Left ventricle myocardium superior (tissue), 1 donor: Measurements from ENCODE around the gene DLG2. TPM values are rescaled to one million over a fixed set of nuclear protein-coding genes. Genes with fewer than 3 reads are reported as not detected.
"Not testable (repeated sequence)": the region's sequence is repeated elsewhere in the genome, so short reads cannot be mapped to it uniquely, and the experiment has no call there.

ENCODE experiments used
- ATAC-seq: fragments of 200-7000 bp; cut with Tn5 transposase; one replicate; pipeline ENCODE4 v1.9.1; 2020; ENCODE audit warnings: mild to moderate bottlenecking, moderate library complexity
- DNase-seq: peaks from one replicate; pipeline ENCODE4 v3.0.0-alpha.2; 2020
- intact Hi-C: fragments of 100-400 bp; cut with micrococcal nuclease; formaldehyde crosslinking; loops from one replicate; pipeline ENCODE4 v1.11.0; 2022
- total RNA-seq: library from RNA; stranded (reverse); fragmentation: NEBNext Ultra II Directional; extraction: Animal tissue kit (Norgen Biotek cat#: 25700); gene quantifications from one replicate; pipeline ENCODE4 v1.2.1, GENCODE V29; 2021
- donor health status: DM: no; HTN: yes; CAD: no; lungs with severe emphysema.

The DLG2 gene
- total RNA-seq, 1 donor from 2014 or later: 5.7 TPM

- DNase-seq (no peak), ATAC-seq (no peak)
- intact Hi-C loops: no loop called here
Measured at GRCh38 chr11:83639995-83640758, 1987.0 kb downstream of the DLG2 start.

GRCh38 chr11:83635166-83635565 lies 1992.0 kb downstream of the DLG2 start:
- ATAC-seq: no peak

GRCh38 chr11:83630211-83630610 lies 1996.9 kb downstream of the DLG2 start:
- intact Hi-C loops: no loop called here
- DNase-seq (no peak), ATAC-seq (no peak)

More at GRCh38 chr11:83635166-83635565, 1992.0 kb downstream of the DLG2 start:
- intact Hi-C loops: no loop called here
- DNase-seq: no peak

GRCh38 chr11:83629775-83630174 lies 1997.4 kb downstream of the DLG2 start:
- DNase-seq (no peak), ATAC-seq (no peak)
- intact Hi-C loops: no loop called here

GRCh38 chr11:83628622-83629355 lies 1998.4 kb downstream of the DLG2 start:
- DNase-seq (no peak), ATAC-seq (no peak)

GRCh38 chr11:83625336-83625735 lies 2001.8 kb downstream of the DLG2 start:
- ATAC-seq (no peak), DNase-seq (no peak)
- intact Hi-C loops: no loop called here

More at GRCh38 chr11:83628622-83629355, 1998.4 kb downstream of the DLG2 start:
- intact Hi-C loops: no loop called here

GRCh38 chr11:83617671-83618070 lies 2009.5 kb downstream of the DLG2 start:
- intact Hi-C loops: no loop called here
- DNase-seq (no peak), ATAC-seq (no peak)

- DNase-seq: no peak
- intact Hi-C loops: no loop called here
- no peak for ATAC-seq
Measured at GRCh38 chr11:83613767-83614121, 2013.4 kb downstream of the DLG2 start.

- ATAC-seq (no peak), DNase-seq (no peak)
Measured at GRCh38 chr11:83612891-83613766, 2014.0 kb downstream of the DLG2 start.

GRCh38 chr11:83611600-83611999 lies 2015.5 kb downstream of the DLG2 start:
- ATAC-seq (no peak), DNase-seq (no peak)
- intact Hi-C loops: no loop called here

More at GRCh38 chr11:83612891-83613766, 2014.0 kb downstream of the DLG2 start:
- intact Hi-C loops: no loop called here

- DNase-seq: no peak
- intact Hi-C loops: no loop called here
- ATAC-seq: no peak
Measured at GRCh38 chr11:83611031-83611430, 2016.1 kb downstream of the DLG2 start.

GRCh38 chr11:83609191-83609590 lies 2018.0 kb downstream of the DLG2 start:
- intact Hi-C loops: no loop called here
- DNase-seq: no peak
- no peak for ATAC-seq

GRCh38 chr11:83608571-83608970 lies 2018.6 kb downstream of the DLG2 start:
- intact Hi-C loops: no loop called here
- ATAC-seq (no peak), DNase-seq (no peak)

GRCh38 chr11:83601914-83602527 lies 2025.1 kb downstream of the DLG2 start:
- ATAC-seq (no peak), DNase-seq (no peak)
- intact Hi-C loops: no loop called here

GRCh38 chr11:83601201-83601913 lies 2025.8 kb downstream of the DLG2 start:
- intact Hi-C loops: no loop called here
- DNase-seq: no peak
- no peak for ATAC-seq

GRCh38 chr11:83600661-83601060 lies 2026.5 kb downstream of the DLG2 start:
- no peak for ATAC-seq
- no peak for DNase-seq
- intact Hi-C loops: no loop called here

- intact Hi-C loops: no loop called here
- ATAC-seq (no peak), DNase-seq (no peak)
Measured at GRCh38 chr11:83599066-83599465, 2028.1 kb downstream of the DLG2 start.

GRCh38 chr11:83587797-83588196 lies 2039.3 kb downstream of the DLG2 start:
- intact Hi-C loops, DNase-seq, ATAC-seq: not testable (repeated sequence)
